ENCODE results near the gene ADAM12. TPM values are rescaled to one million over a fixed set of nuclear protein-coding genes. Genes with fewer than 3 reads are reported as not detected.

ADAM12 gene
- total and polyA plus RNA-seq, 2 donors from 2014 or later = 0.26 to 3.3 TPM

DNA sequence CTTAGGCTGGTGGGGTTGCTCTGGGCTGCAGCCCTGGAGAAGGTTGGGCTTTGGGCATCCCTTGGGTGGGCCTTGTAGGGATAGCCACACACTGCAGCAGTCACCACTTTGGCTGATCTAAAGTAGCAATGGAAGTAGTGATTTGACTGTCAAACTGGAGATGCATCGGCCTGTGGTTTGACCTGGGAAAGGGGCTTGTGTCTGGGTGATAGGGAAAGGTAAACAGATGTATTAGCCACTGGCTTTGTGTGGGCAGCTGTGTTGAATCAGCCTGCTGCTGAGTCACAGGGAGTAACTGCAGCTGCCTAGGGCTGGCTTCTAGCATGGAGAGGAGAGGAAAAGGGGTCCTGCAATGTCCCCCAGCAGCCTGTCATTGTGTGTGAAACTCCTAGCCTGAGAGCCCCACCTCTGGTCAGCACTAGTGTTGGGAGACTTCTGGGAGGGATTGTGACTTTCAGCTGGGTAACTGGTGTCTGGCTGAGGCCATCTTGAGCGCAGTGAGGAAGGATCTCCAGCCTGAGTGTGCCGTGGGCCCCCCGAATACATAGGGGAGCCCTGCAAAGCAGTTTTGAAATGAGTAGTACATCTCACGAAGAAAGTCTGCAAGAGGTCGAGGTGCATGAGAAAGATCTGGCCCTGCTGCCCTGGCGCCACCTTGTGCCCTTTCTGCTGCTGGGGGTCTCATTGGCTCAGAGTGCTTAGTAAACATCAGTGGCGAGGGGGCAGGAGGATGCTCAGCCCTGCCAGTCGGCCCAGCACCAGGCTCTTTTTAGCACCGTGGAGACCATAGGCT is 374.6 kb downstream of the ADAM12 start:
- FAIRE-seq = no peak

DNA sequence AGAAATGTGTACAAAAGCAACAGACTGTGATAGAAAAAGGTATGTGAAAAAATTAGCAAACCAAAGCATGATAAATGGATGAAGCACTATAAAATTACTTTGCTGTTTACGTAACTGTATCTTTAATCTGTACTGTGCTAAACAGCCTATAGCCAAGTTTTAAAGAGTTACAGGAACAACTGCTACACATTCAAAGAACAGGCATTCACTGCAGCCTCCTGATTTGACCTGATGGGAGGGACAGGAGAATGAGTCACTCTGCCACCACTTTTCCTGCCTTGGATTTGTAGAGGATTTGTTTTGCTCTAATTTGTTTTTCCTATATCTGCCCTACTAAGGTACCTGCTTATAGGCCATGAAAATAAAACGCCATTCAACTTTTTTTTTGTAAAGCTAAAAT is 375.8 kb downstream of the ADAM12 start:
- Histone ChIP-seq H3K27me3 (ENCODE audit: control insufficient read depth, insufficient read depth, low read length) (no peaks in the 10 kb centered on the region), H3K9ac (ENCODE audit: low read length in 3 of 3) (no peak overlapping the region), H3K36me3 (ENCODE audit: control insufficient read depth in 2 of 3, insufficient read depth in 3 of 3, low read length in 3 of 3) (no peaks in the 10 kb centered on the region), H3K27ac (ENCODE audit: low read depth in 2 of 2, low read length in 2 of 2) (no peak overlapping the region), H3K9me3 (ENCODE audit: control insufficient read depth in 2 of 3, insufficient read depth in 1 of 3, low read length in 3 of 3) (no peaks in the 10 kb centered on the region), H3K4me3 (ENCODE audit: low read length in 3 of 3) (no peak overlapping the region), H3K4me1 (ENCODE audit: control insufficient read depth in 2 of 3, insufficient read depth in 2 of 3, low read depth in 1 of 3, low read length in 3 of 3) (peaks cover 0 to 21% (median 4%) of the 10 kb centered on the region in 3 donors)
- FAIRE-seq = no peak
- TF ChIP-seq, protein P1, sequence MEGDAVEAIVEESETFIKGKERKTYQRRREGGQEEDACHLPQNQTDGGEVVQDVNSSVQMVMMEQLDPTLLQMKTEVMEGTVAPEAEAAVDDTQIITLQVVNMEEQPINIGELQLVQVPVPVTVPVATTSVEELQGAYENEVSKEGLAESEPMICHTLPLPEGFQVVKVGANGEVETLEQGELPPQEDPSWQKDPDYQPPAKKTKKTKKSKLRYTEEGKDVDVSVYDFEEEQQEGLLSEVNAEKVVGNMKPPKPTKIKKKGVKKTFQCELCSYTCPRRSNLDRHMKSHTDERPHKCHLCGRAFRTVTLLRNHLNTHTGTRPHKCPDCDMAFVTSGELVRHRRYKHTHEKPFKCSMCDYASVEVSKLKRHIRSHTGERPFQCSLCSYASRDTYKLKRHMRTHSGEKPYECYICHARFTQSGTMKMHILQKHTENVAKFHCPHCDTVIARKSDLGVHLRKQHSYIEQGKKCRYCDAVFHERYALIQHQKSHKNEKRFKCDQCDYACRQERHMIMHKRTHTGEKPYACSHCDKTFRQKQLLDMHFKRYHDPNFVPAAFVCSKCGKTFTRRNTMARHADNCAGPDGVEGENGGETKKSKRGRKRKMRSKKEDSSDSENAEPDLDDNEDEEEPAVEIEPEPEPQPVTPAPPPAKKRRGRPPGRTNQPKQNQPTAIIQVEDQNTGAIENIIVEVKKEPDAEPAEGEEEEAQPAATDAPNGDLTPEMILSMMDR (IDR thresholded peaks at IDR 0.05; ENCODE audit: borderline replicate concordance, extremely low read depth, insufficient read depth) = no peak
- intact Hi-C loops (cut with DNase I) = no loop called here
- DNase-seq = no peak

More for the DNA sequence above, 374.6 kb downstream of the ADAM12 start:
- Histone ChIP-seq H3K4me1 (ENCODE audit: control insufficient read depth in 2 of 3, insufficient read depth in 2 of 3, low read depth in 1 of 3, low read length in 3 of 3) (peaks cover 0 to 24% (median 4%) of the 10 kb centered on the region in 3 donors), H3K27ac (ENCODE audit: low read depth in 2 of 2, low read length in 2 of 2) (no peak overlapping the region), H3K4me3 (ENCODE audit: low read length in 3 of 3) (no peak overlapping the region), H3K9me3 (ENCODE audit: control insufficient read depth in 2 of 3, insufficient read depth in 1 of 3, low read length in 3 of 3) (no peaks in the 10 kb centered on the region), H3K36me3 (ENCODE audit: control insufficient read depth in 2 of 3, insufficient read depth in 3 of 3, low read length in 3 of 3) (no peaks in the 10 kb centered on the region), H3K27me3 (ENCODE audit: control insufficient read depth, insufficient read depth, low read length) (no peaks in the 10 kb centered on the region), H3K9ac (ENCODE audit: low read length in 3 of 3) (no peak overlapping the region)
- intact Hi-C loops (cut with DNase I) = no loop called here
- peak in 2 of 5 donors; percentile 27 to 41 for DNase-seq
- TF ChIP-seq, protein P1 (IDR thresholded peaks at IDR 0.05; ENCODE audit: borderline replicate concordance, extremely low read depth, insufficient read depth) = no peak

DNA sequence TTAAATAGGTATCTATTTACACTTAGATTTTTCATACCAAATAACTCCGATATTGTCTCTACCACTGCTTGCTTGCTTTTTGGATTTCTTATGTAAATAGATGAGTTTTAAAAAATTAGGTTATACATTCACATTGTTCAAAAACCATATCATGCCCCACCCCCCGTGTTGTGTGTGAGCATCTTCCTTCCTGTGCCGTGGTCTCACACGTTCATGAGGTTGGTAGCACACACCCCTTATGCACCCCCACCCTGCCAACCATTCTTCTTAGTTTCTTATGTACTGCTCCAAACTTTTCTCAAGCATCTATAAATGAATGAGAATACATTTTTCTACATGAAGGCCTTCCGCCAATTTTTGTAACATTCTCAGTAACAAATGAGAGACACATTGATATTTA is 376.3 kb downstream of the ADAM12 start:
- no peak overlapping the region for H3K9ac ChIP-seq (ENCODE audit: low read length in 3 of 3)
- TF ChIP-seq, protein P1 (IDR thresholded peaks at IDR 0.05; ENCODE audit: borderline replicate concordance, extremely low read depth, insufficient read depth) = no peak
- H3K4me3 ChIP-seq (ENCODE audit: low read length in 3 of 3) = no peak overlapping the region
- FAIRE-seq = no peak
- H3K36me3 ChIP-seq (ENCODE audit: control insufficient read depth in 2 of 3, insufficient read depth in 3 of 3, low read length in 3 of 3) = no peaks in the 10 kb centered on the region
- no peaks in the 10 kb centered on the region for H3K9me3 ChIP-seq (ENCODE audit: control insufficient read depth in 2 of 3, insufficient read depth in 1 of 3, low read length in 3 of 3)
- no peak for DNase-seq
- no peaks in the 10 kb centered on the region for H3K27me3 ChIP-seq (ENCODE audit: control insufficient read depth, insufficient read depth, low read length)
- intact Hi-C loops (cut with DNase I) = no loop called here
- H3K4me1 ChIP-seq (ENCODE audit: control insufficient read depth in 2 of 3, insufficient read depth in 2 of 3, low read depth in 1 of 3, low read length in 3 of 3) = peaks cover 0 to 16% (median 4%) of the 10 kb centered on the region in 3 donors
- no peak overlapping the region for H3K27ac ChIP-seq (ENCODE audit: low read depth in 2 of 2, low read length in 2 of 2)
